GM12878 (cell line): ENCODE data around the gene BBS9. TPM values are rescaled to one million over a fixed set of nuclear protein-coding genes. Genes with fewer than 3 reads are reported as not detected.

Source experiments
- ATAC-seq: fragments of 200-7000 bp; cut with Tn5 transposase; 3 replicates; pipeline ENCODE4 v1.9.1; 2020; ENCODE audit warnings: mild to moderate bottlenecking, moderate library complexity
- BruUV-seq: library from RNA; stranded (reverse); fragments of 400-500 nt; replicated peaks from 2 replicates; lab custom pipeline; 2021; lab: Mats Ljungman, UMichigan
- CTCF ChIA-PET: fragments of 300-600 bp; sonication (Branson Sonifier 250); formaldehyde crosslinking; extraction: SDS; loops from one replicate; lab custom pipeline; 2021; ENCODE audit warnings: inconsistent platforms; lab: Yijun Ruan, JAX
- POLR2A ChIA-PET: fragments of 350-600 bp; formaldehyde crosslinking; extraction: SDS; loops from one replicate; lab custom pipeline; 2021; ENCODE audit warnings: inconsistent platforms; lab: Charles Lee
- RAD21 ChIA-PET: fragments of 300-600 bp; sonication (Branson Sonifier 250); formaldehyde crosslinking; loops from one replicate; lab custom pipeline; 2023; ENCODE audit warnings: antibody characterized with exemption; ENCODE audit not compliant: unreplicated experiment; lab: Charles Lee
- SMC1A ChIA-PET: fragments of 300-600 bp; sonication (Branson Sonifier 250); formaldehyde crosslinking; loops from one replicate; lab custom pipeline; 2023; ENCODE audit not compliant: unreplicated experiment, uncharacterized antibody; lab: Charles Lee
- DNase-seq: peaks from one replicate; pipeline ENCODE4 v3.0.0-alpha.2; 2011; ENCODE audit warnings: low read depth, low spot score
- FAIRE-seq: peaks from 3 replicates; lab custom pipeline; 2011; peaks lifted over from hg19 to GRCh38; lab: Jason Lieb, UNC
- H2AFZ ChIP-seq: 2 replicates; pipeline ENCODE4 v1.6.0; 2011; ENCODE audit warnings: low read depth, low read length, control low read depth; ENCODE audit not compliant: control insufficient read depth
- H3K27ac ChIP-seq: 2 replicates; pipeline ENCODE4 v1.5.1; 2011; ENCODE audit warnings: control low read depth; ENCODE audit not compliant: control insufficient read depth, insufficient read depth
- H3K27me3 ChIP-seq, 2 experiments: replicated peaks in 1 of 2; 2 replicates each; pipeline versions ENCODE4 v1.6.0 to v1.6.1; 2011; ENCODE audit warnings: low read length in 1 of 2; ENCODE audit not compliant: control insufficient read depth in 2 of 2, insufficient read depth in 2 of 2
- H3K36me3 ChIP-seq, 2 experiments: 2 replicates each; pipeline ENCODE4 v1.5.1; 2011; ENCODE audit warnings: low read length in 1 of 2; ENCODE audit not compliant: control insufficient read depth in 2 of 2, insufficient read depth in 2 of 2
- H3K4me1 ChIP-seq: 2 replicates; pipeline ENCODE4 v1.6.1; 2011; ENCODE audit warnings: mild to moderate bottlenecking, low read length, moderate library complexity, mixed read lengths; ENCODE audit not compliant: control insufficient read depth, insufficient read depth
- H3K4me2 ChIP-seq: 2 replicates; pipeline ENCODE4 v1.6.0; 2011; ENCODE audit warnings: control low read depth; ENCODE audit not compliant: control insufficient read depth, insufficient read depth
- H3K4me3 ChIP-seq: fragments of 200-600 bp; sonication (generic); 2 replicates; pipeline ENCODE4 v1.5.1; 2016
- H3K79me2 ChIP-seq: 2 replicates; pipeline ENCODE4 v1.6.0; 2011; ENCODE audit warnings: low read length; ENCODE audit not compliant: control insufficient read depth, insufficient read depth
- H3K9ac ChIP-seq: 2 replicates; pipeline ENCODE4 v1.8.0; 2011; ENCODE audit warnings: low read length, control low read depth, mixed read lengths; ENCODE audit not compliant: control insufficient read depth, insufficient read depth
- H3K9me3 ChIP-seq: replicated peaks from 3 replicates; pipeline ENCODE4 v1.5.1; 2011; ENCODE audit warnings: mild to moderate bottlenecking, low read length; ENCODE audit not compliant: control insufficient read depth, insufficient read depth
- H4K20me1 ChIP-seq: 2 replicates; pipeline ENCODE4 v1.6.0; 2011; ENCODE audit not compliant: control insufficient read depth, insufficient read depth
- ASH2L ChIP-seq: fragments of 300-600, 200-600 bp; sonication (generic); IDR thresholded peaks from 2 replicates; pipeline ENCODE4 v1.6.1; 2017; ENCODE audit warnings: low read depth, mild to moderate bottlenecking, borderline replicate concordance
- IKZF1 ChIP-seq: fragments of 450-650 bp; conservative IDR thresholded peaks from 2 replicates; pipeline ENCODE4 v1.6.1; 2017; ENCODE audit warnings: antibody characterized with exemption, mild to moderate bottlenecking
- MEF2A ChIP-seq: IDR thresholded peaks from 2 replicates; pipeline ENCODE4 v1.6.1; 2011; ENCODE audit warnings: low read depth, mild to moderate bottlenecking, low read length, moderate library complexity; ENCODE audit not compliant: insufficient read depth
- POLR2AphosphoS2 ChIP-seq: IDR thresholded peaks from 2 replicates; pipeline ENCODE4 v1.6.1; 2011; ENCODE audit warnings: low read depth, mild to moderate bottlenecking, low read length, improper control_type of control experiment, moderate library complexity
- TARDBP ChIP-seq: IDR thresholded peaks from 2 replicates; pipeline ENCODE4 v1.6.1; 2016; ENCODE audit warnings: borderline replicate concordance
- ZNF207 ChIP-seq: fragments of 450-650 bp; IDR thresholded peaks from 2 replicates; pipeline ENCODE4 v1.6.1; 2014; ENCODE audit warnings: antibody characterized with exemption, mild to moderate bottlenecking, borderline replicate concordance
- ZNF687 ChIP-seq: fragments of 450-650 bp; IDR thresholded peaks from 2 replicates; pipeline ENCODE4 v1.6.1; 2017; ENCODE audit warnings: mild to moderate bottlenecking, moderate library complexity
- WGBS: methylation state at CpG from one replicate; pipeline ENCODE4 v1.1.6; 2016; ENCODE audit warnings: low lambda C conversion rate; ENCODE audit not compliant: insufficient replicate concordance, insufficient coverage; ENCODE audit errors: missing lambda C conversion rate; 5-methylcytosine and 5-hydroxymethylcytosine counted together
- in situ Hi-C: fragments of 300-500 bp; cut with MboI; formaldehyde crosslinking; loops from 9 replicates; pipeline ENCODE4 v1.14.3; 2018; ENCODE audit warnings: mixed read lengths
- intact Hi-C: fragments of 100-400 bp; cut with micrococcal nuclease; formaldehyde crosslinking; loops from one replicate; pipeline ENCODE4 v1.14.2; 2022; ENCODE audit not compliant: unreplicated experiment
- polyA plus RNA-seq, 11 experiments: library from polyadenylated mRNA; depleted of rRNA in 4 of 11; unstranded in 6 of 11; stranded (reverse) in 5 of 11; fragments of >200 nt; fragmentation: Nextera tagmentation in 4 of 11; fragmentation: Illumina TruSeq in 1 of 11; extraction: Ambion mirVana in 4 of 11; extraction: Trizol in 1 of 11; gene quantifications; 1 replicate in 1 of 11; 2 replicates in 10 of 11; pipeline versions ENCODE4 v1.2.1 to v1.2.3, GENCODE V29; 2011 to 2016; ENCODE audit warnings: inconsistent platforms in 2 of 11, missing spikeins in 2 of 11, low read depth in 1 of 11
- total RNA-seq, 4 experiments: library from RNA; depleted of rRNA in 3 of 4; stranded (reverse); fragments of >200 nt in 3 of 4; fragmentation: Illumina TruSeq in 1 of 4; extraction: Trizol in 1 of 4; gene quantifications; 2 replicates each; pipeline versions ENCODE4 v1.2.1 to v1.2.3, GENCODE V29; 2013 to 2021

The BBS9 gene
- total and polyA plus RNA-seq, 10 of the 15 experiments (the other 5 are each of a cell fraction or from before 2014, with no cell fraction given), result 1.2 to 5.6 (median 2.3) TPM

- SMC1A ChIA-PET, result interaction anchor here (0.8 to 2.0 kb wide), 2 partner anchors 10 to 53 kb away, joined by 3 to 8 read pairs; no protein-coding TSS in a partner anchor
- no peak overlapping the region for H3K4me3 ChIP-seq
- POLR2A ChIA-PET, result no interaction called here
- no peaks in the 10 kb centered on the region for H3K36me3 ChIP-seq
- no TSS peak for BruUV-seq
- TF ChIP-seq ZNF207 (no peak), ZNF687 (no peak), POLR2AphosphoS2 (no peak), ASH2L (no peak), IKZF1 (no peak), TARDBP (no peak), MEF2A (no peak)
- no peak for DNase-seq
- H3K9ac ChIP-seq, result no peak overlapping the region
- RAD21 ChIA-PET, result interaction anchor here (0.8 kb wide), 1 partner anchor 10 kb away, joined by 3 read pairs; no protein-coding TSS in a partner anchor
- in situ Hi-C loops, result no loop called here
- H3K27ac ChIP-seq, result no peak overlapping the region
- FAIRE-seq, result no peak
- H3K4me1 ChIP-seq, result peaks cover 6% of the 10 kb centered on the region
- 75% methylated on average over 2 of the region's 2 CpGs for WGBS
- CTCF ChIA-PET, result interaction anchor here (0.7 to 0.8 kb wide), 2 partner anchors 9 to 11 kb away, joined by 3 read pairs; no protein-coding TSS in a partner anchor
- H3K9me3 ChIP-seq, result no peaks in the 10 kb centered on the region; the same call in 2 of the 3 replicates
- no peaks in the 10 kb centered on the region for H4K20me1 ChIP-seq
- no peak overlapping the region for H3K4me2 ChIP-seq
- H3K27me3 ChIP-seq, result no peaks in the 10 kb centered on the region
- ATAC-seq, result no peak
- no peaks in the 10 kb centered on the region for H3K79me2 ChIP-seq
- no peak overlapping the region for H2AFZ ChIP-seq
- intact Hi-C loops, result no loop called here
Measured at GRCh38 chr7:33195264-33195663, 65.9 kb downstream of the BBS9 start.
